ENCODE measurements around the gene FANCC. TPM values are rescaled to one million over a fixed set of nuclear protein-coding genes. Genes with fewer than 3 reads are reported as not detected.
"Not testable (repeated sequence)": the region's sequence is repeated elsewhere in the genome, so short reads cannot be mapped to it uniquely, and the experiment has no call there.

The FANCC gene
- total and polyA plus RNA-seq, 2 experiments from 2014 or later = 13.1 to 15.6 TPM

DNA sequence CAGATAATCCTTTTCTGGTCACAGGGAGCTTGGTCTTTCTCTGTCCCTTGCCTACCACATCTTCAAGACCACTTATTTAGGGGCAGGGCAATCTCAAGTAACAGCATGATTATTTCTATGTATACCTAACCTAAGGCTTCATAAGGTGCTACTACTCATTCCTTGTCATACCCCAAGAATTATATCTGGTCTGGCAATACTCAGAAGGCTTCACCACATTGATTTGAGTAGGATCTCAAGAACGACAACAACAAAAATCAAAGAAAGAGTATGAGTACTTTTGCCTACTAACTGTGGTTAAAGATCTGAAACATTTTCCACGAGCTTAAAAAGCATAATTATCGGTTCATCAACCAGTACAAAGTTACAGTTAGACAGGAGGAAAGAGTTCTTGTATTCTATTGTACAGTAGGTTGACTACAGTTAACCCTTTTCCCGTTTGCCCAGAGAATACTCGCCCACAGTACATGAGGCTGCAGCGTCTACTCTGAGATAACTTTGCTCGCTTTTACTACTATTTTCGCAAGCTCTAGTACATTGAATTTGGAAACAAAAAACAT is 41.0 kb downstream of the FANCC start:
- TF ChIP-seq, protein P1, sequence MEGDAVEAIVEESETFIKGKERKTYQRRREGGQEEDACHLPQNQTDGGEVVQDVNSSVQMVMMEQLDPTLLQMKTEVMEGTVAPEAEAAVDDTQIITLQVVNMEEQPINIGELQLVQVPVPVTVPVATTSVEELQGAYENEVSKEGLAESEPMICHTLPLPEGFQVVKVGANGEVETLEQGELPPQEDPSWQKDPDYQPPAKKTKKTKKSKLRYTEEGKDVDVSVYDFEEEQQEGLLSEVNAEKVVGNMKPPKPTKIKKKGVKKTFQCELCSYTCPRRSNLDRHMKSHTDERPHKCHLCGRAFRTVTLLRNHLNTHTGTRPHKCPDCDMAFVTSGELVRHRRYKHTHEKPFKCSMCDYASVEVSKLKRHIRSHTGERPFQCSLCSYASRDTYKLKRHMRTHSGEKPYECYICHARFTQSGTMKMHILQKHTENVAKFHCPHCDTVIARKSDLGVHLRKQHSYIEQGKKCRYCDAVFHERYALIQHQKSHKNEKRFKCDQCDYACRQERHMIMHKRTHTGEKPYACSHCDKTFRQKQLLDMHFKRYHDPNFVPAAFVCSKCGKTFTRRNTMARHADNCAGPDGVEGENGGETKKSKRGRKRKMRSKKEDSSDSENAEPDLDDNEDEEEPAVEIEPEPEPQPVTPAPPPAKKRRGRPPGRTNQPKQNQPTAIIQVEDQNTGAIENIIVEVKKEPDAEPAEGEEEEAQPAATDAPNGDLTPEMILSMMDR (IDR thresholded peaks at IDR 0.05; ENCODE audit: poor library complexity) = no peak
- TF ChIP-seq EZH2phosphoT487 (IDR thresholded peaks at IDR 0.05; ENCODE audit: low read depth, severe bottlenecking, unreplicated experiment) (no peak), EZH2 (IDR thresholded peaks at IDR 0.05; ENCODE audit: borderline replicate concordance) (no peak)
- Histone ChIP-seq H3K79me2 (peaks cover 46% of the 10 kb centered on the region), H3K36me3 (replicated peaks; ENCODE audit: insufficient read depth, low read depth) (no peaks in the 10 kb centered on the region), H3K4me1 (ENCODE audit: insufficient read depth) (no peaks in the 10 kb centered on the region), H2AFZ (no peak overlapping the region), H3K27me3 (no peaks in the 10 kb centered on the region), H3K4me2 (no peak overlapping the region), H3K27ac (no peak overlapping the region), H3K9me2 (replicated peaks; ENCODE audit: insufficient read depth) (no peaks in the 10 kb centered on the region), H3K9me3 (ENCODE audit: low read depth) (no peaks in the 10 kb centered on the region), H4K20me1 (ENCODE audit: insufficient read depth, poor library complexity, severe bottlenecking) (no peaks in the 10 kb centered on the region), H3K4me3 (no peak overlapping the region)
- WGBS (ENCODE audit: low lambda C conversion rate, missing lambda C conversion rate) = 97% methylated on average over 8 of the region's 8 CpGs
- DNase-seq (ENCODE audit: low spot score) = no peak

DNA sequence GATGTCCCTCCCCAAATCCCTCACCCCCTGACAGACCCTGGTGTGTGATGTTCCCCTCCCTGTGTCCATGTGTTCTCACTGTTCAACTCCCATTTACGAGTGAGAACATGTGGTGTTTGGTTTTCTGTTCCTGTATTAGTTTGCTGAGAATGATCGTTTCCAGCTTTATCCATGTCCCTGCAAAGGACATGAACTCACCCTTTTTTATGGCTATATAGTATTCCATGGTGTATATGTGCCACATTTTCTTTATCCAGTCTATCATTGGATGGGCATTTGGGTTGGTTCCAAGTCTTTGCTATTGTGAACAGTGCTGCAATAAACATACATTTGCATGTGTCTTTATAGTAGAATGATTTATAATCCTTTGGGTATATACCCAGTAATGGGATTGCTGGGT is 43.3 kb downstream of the FANCC start:
- Histone ChIP-seq H3K79me2 (peaks cover 39% of the 10 kb centered on the region), H3K4me1 (ENCODE audit: insufficient read depth) (peaks cover 14% of the 10 kb centered on the region)
- H3K4me3 ChIP-seq; DNase-seq (ENCODE audit: low spot score); H3K9me2 ChIP-seq (replicated peaks; ENCODE audit: insufficient read depth); H3K9me3 ChIP-seq (ENCODE audit: low read depth); H3K27ac ChIP-seq; H3K4me2 ChIP-seq; H4K20me1 ChIP-seq (ENCODE audit: insufficient read depth, poor library complexity, severe bottlenecking); H3K36me3 ChIP-seq (replicated peaks; ENCODE audit: insufficient read depth, low read depth); H2AFZ ChIP-seq; H3K27me3 ChIP-seq: not testable (repeated sequence)
- WGBS (ENCODE audit: low lambda C conversion rate, missing lambda C conversion rate) = 90% methylated on average over 2 of the region's 2 CpGs

DNA sequence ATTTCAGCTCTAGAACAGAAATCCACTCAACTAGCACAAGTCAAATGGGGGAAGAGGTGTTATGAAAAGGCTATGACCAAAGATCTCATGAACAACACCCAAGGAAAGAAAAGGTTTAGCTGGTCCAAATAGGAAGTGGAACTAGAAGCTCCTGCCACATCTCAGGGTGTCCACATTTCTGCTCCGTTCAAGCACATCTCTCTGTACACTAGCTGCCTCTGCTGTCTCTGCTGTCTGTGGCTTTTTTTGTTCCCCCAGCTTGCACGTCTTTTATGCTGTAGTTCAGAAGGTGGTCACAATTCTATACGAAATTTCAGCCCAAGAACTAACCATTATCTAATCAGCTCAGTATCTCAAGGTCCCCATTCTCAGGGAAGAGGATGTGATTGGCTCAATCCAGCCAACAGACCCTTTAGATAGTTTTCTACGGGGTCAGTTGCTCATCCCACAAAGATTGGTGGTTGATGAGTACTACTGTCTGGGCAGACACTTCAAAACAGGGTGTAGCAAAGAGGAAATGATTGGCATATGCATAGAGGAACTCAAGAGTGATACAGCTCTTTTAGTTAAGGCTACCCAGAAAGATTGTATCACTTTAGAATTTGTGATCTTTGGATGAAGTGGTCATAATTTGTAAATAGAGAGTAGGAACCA is 44.0 kb downstream of the FANCC start:
- Histone ChIP-seq H3K36me3 (replicated peaks; ENCODE audit: insufficient read depth, low read depth) (no peaks in the 10 kb centered on the region), H3K4me3 (no peak overlapping the region), H4K20me1 (ENCODE audit: insufficient read depth, poor library complexity, severe bottlenecking) (no peaks in the 10 kb centered on the region), H3K4me1 (ENCODE audit: insufficient read depth) (peaks cover 19% of the 10 kb centered on the region), H3K9me3 (ENCODE audit: low read depth) (no peaks in the 10 kb centered on the region), H3K27ac (no peak overlapping the region), H3K79me2 (peaks cover 33% of the 10 kb centered on the region), H3K27me3 (no peaks in the 10 kb centered on the region), H2AFZ (no peak overlapping the region), H3K9me2 (replicated peaks; ENCODE audit: insufficient read depth) (no peaks in the 10 kb centered on the region), H3K4me2 (no peak overlapping the region)
- TF ChIP-seq, protein P1 (IDR thresholded peaks at IDR 0.05; ENCODE audit: poor library complexity) = no peak
- 85% methylated on average over 4 of the region's 4 CpGs for WGBS (ENCODE audit: low lambda C conversion rate, missing lambda C conversion rate)
- DNase-seq (ENCODE audit: low spot score) = no peak

DNA sequence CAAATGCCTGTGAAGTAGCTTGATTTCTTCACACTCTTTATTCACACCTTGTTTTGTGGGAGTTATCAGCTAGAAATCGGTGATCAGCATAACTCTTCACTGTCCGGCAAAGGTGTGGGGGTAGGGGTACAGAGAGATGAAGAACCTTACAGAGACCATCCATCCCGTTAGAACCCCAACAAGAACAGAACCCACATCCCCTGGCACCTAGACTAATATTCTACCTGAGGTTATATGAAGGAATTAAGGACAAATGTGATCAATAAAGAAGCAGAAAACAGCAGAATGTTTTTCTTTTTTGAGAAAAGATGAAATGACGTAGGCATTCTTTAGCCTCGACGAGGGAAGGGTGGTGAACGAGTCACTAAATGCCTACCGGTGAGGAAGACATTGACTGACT is 44.7 kb downstream of the FANCC start:
- Histone ChIP-seq H2AFZ (no peak overlapping the region), H3K4me1 (ENCODE audit: insufficient read depth) (peaks cover 26% of the 10 kb centered on the region), H3K9me2 (replicated peaks; ENCODE audit: insufficient read depth) (no peaks in the 10 kb centered on the region), H3K4me3 (no peak overlapping the region), H3K27ac (no peak overlapping the region), H3K79me2 (peaks cover 33% of the 10 kb centered on the region), H4K20me1 (ENCODE audit: insufficient read depth, poor library complexity, severe bottlenecking) (no peaks in the 10 kb centered on the region), H3K27me3 (no peaks in the 10 kb centered on the region), H3K9me3 (ENCODE audit: low read depth) (no peaks in the 10 kb centered on the region), H3K36me3 (replicated peaks; ENCODE audit: insufficient read depth, low read depth) (no peaks in the 10 kb centered on the region), H3K4me2 (no peak overlapping the region)
- no peak for DNase-seq (ENCODE audit: low spot score)
- no peak for TF ChIP-seq EZH2 (IDR thresholded peaks at IDR 0.05; ENCODE audit: borderline replicate concordance)
- TF ChIP-seq, protein P1 (IDR thresholded peaks at IDR 0.05; ENCODE audit: poor library complexity) = no peak
- TF ChIP-seq EZH2phosphoT487 (IDR thresholded peaks at IDR 0.05; ENCODE audit: low read depth, severe bottlenecking, unreplicated experiment) = no peak
- over 99% methylated on average over 8 of the region's 8 CpGs for WGBS (ENCODE audit: low lambda C conversion rate, missing lambda C conversion rate)
